SK-N-SH treated with all-trans-retinoic acid at 6 μM for 48 hours (cell line): ENCODE results near the gene C11orf52.

ENCODE experiments used
- ATAC-seq: fragments of 200-7000 bp; cut with Tn5 transposase; 3 replicates; pipeline ENCODE4 v1.9.1; 2020; ENCODE audit warnings: mild to moderate bottlenecking, moderate library complexity
- ARNTL ChIP-seq: fragments of 450-650 bp; formaldehyde crosslinking; IDR thresholded peaks from 2 replicates; pipeline ENCODE4 v1.5.0; 2020; ENCODE audit warnings: low read depth, mild to moderate bottlenecking, moderate library complexity, borderline replicate concordance
- CREB5 ChIP-seq: fragments of 250-450 bp; sonication (Bioruptor Pico); IDR thresholded peaks from 2 replicates; pipeline ENCODE4 v1.5.1; 2020; ENCODE audit warnings: low read depth, mild to moderate bottlenecking, moderate library complexity
- CSDC2 ChIP-seq: fragments of 250-450 bp; sonication (Bioruptor Pico); IDR thresholded peaks from 2 replicates; pipeline ENCODE4 v1.5.0; 2020; ENCODE audit warnings: mild to moderate bottlenecking, moderate library complexity
- ESRRG ChIP-seq: fragments of 250-450 bp; sonication (Bioruptor Pico); IDR thresholded peaks from 2 replicates; pipeline ENCODE4 v1.6.1; 2021; ENCODE audit warnings: mild to moderate bottlenecking
- GLIS3 ChIP-seq: fragments of 250-450 bp; sonication (Bioruptor Pico); IDR thresholded peaks from 2 replicates; pipeline ENCODE4 v1.5.0; 2020; ENCODE audit warnings: mild to moderate bottlenecking, moderate library complexity
- ISL1 ChIP-seq: fragments of 250-450 bp; sonication (Bioruptor Pico); IDR thresholded peaks from 2 replicates; pipeline ENCODE4 v2.1.2; 2022; ENCODE audit warnings: mild to moderate bottlenecking, moderate library complexity
- OSR1 ChIP-seq: fragments of 250-450 bp; sonication (Bioruptor Pico); IDR thresholded peaks from 2 replicates; pipeline ENCODE4 v1.8.0; 2022; ENCODE audit warnings: moderate library complexity, mild to moderate bottlenecking, inconsistent platforms
- PPARA ChIP-seq: fragments of 250-450 bp; sonication (Bioruptor Pico); IDR thresholded peaks from 2 replicates; pipeline ENCODE4 v1.5.0; 2020; ENCODE audit warnings: mild to moderate bottlenecking, borderline replicate concordance
- RARB ChIP-seq: fragments of 250-450 bp; sonication (Bioruptor Pico); IDR thresholded peaks from 2 replicates; pipeline ENCODE4 v1.8.0; 2021; ENCODE audit warnings: mild to moderate bottlenecking, moderate library complexity
- SNAI2 ChIP-seq: fragments of 250-450 bp; sonication (Bioruptor Pico); IDR thresholded peaks from 2 replicates; pipeline ENCODE4 v1.5.0; 2020; ENCODE audit warnings: mild to moderate bottlenecking, moderate library complexity
- TCF4 ChIP-seq: fragments of 250-450 bp; sonication (Bioruptor Pico); IDR thresholded peaks from 2 replicates; pipeline ENCODE4 v1.8.0; 2021; ENCODE audit warnings: mild to moderate bottlenecking, moderate library complexity, borderline replicate concordance
- TOX ChIP-seq: fragments of 250-450 bp; sonication (Bioruptor Pico); IDR thresholded peaks from 2 replicates; pipeline ENCODE4 v1.8.0; 2021; ENCODE audit warnings: mild to moderate bottlenecking, moderate library complexity, borderline replicate concordance
- ZC3H10 ChIP-seq: fragments of 250-450 bp; sonication (Bioruptor Pico); IDR thresholded peaks from 2 replicates; pipeline ENCODE4 v1.5.1; 2021; ENCODE audit warnings: mild to moderate bottlenecking, moderate library complexity
- ZFP30 ChIP-seq: fragments of 450-650 bp; formaldehyde crosslinking; IDR thresholded peaks from 2 replicates; pipeline ENCODE4 v1.5.0; 2022; ENCODE audit warnings: mild to moderate bottlenecking, moderate library complexity
- ZNF565 ChIP-seq: fragments of 450-650 bp; formaldehyde crosslinking; conservative IDR thresholded peaks from 2 replicates; pipeline ENCODE4 v1.5.0; 2020; ENCODE audit warnings: low read depth, mild to moderate bottlenecking, moderate library complexity
- TF ChIP-seq, protein P1 (sequence below): fragments of 250-450 bp; sonication (Bioruptor Pico); IDR thresholded peaks from 2 replicates; pipeline ENCODE4 v1.5.1; 2021; ENCODE audit warnings: mild to moderate bottlenecking, moderate library complexity
- TF ChIP-seq, protein P2 (sequence below): fragments of 250-450 bp; sonication (Bioruptor Pico); IDR thresholded peaks from 2 replicates; pipeline ENCODE4 v1.8.0; 2021; ENCODE audit warnings: low read depth, mild to moderate bottlenecking, moderate library complexity, borderline replicate concordance
- TF ChIP-seq, protein P3 (sequence below): fragments of 250-450 bp; sonication (Bioruptor Pico); IDR thresholded peaks from 2 replicates; pipeline ENCODE4 v1.8.0; 2020; ENCODE audit warnings: mild to moderate bottlenecking, moderate library complexity, borderline replicate concordance

C11orf52 gene

GRCh38 chr11:111870886-111871692 is 47.6 kb upstream of the C11orf52 start, which contains the start of gene ALG9 (continued):
- TF ChIP-seq, protein P1, sequence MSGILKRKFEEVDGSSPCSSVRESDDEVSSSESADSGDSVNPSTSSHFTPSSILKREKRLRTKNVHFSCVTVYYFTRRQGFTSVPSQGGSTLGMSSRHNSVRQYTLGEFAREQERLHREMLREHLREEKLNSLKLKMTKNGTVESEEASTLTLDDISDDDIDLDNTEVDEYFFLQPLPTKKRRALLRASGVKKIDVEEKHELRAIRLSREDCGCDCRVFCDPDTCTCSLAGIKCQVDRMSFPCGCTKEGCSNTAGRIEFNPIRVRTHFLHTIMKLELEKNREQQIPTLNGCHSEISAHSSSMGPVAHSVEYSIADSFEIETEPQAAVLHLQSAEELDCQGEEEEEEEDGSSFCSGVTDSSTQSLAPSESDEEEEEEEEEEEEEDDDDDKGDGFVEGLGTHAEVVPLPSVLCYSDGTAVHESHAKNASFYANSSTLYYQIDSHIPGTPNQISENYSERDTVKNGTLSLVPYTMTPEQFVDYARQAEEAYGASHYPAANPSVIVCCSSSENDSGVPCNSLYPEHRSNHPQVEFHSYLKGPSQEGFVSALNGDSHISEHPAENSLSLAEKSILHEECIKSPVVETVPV (CRISPR knock-in tag), result no peak
- TF ChIP-seq, protein P2, sequence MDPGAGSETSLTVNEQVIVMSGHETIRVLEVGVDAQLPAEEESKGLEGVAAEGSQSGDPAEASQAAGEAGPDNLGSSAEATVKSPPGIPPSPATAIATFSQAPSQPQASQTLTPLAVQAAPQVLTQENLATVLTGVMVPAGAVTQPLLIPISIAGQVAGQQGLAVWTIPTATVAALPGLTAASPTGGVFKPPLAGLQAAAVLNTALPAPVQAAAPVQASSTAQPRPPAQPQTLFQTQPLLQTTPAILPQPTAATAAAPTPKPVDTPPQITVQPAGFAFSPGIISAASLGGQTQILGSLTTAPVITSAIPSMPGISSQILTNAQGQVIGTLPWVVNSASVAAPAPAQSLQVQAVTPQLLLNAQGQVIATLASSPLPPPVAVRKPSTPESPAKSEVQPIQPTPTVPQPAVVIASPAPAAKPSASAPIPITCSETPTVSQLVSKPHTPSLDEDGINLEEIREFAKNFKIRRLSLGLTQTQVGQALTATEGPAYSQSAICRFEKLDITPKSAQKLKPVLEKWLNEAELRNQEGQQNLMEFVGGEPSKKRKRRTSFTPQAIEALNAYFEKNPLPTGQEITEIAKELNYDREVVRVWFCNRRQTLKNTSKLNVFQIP (CRISPR knock-in tag), result no peak

- ATAC-seq, result peak; percentile 30; the same call in 2 of the 3 replicates
- TF ChIP-seq ZNF565 (CRISPR knock-in tag), result no peak
- TF ChIP-seq, protein P1 (CRISPR knock-in tag), result no peak
- TF ChIP-seq ARNTL (CRISPR knock-in tag), result no peak
- TF ChIP-seq CSDC2 (CRISPR knock-in tag), result no peak
- TF ChIP-seq SNAI2 (CRISPR knock-in tag), result no peak
- no peak for TF ChIP-seq OSR1 (CRISPR knock-in tag)
- no peak for TF ChIP-seq ZFP30
- no peak for TF ChIP-seq TOX (CRISPR knock-in tag)
- TF ChIP-seq, protein P3, sequence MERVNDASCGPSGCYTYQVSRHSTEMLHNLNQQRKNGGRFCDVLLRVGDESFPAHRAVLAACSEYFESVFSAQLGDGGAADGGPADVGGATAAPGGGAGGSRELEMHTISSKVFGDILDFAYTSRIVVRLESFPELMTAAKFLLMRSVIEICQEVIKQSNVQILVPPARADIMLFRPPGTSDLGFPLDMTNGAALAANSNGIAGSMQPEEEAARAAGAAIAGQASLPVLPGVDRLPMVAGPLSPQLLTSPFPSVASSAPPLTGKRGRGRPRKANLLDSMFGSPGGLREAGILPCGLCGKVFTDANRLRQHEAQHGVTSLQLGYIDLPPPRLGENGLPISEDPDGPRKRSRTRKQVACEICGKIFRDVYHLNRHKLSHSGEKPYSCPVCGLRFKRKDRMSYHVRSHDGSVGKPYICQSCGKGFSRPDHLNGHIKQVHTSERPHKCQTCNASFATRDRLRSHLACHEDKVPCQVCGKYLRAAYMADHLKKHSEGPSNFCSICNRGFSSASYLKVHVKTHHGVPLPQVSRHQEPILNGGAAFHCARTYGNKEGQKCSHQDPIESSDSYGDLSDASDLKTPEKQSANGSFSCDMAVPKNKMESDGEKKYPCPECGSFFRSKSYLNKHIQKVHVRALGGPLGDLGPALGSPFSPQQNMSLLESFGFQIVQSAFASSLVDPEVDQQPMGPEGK (CRISPR knock-in tag), result no peak
- TF ChIP-seq TCF4 (CRISPR knock-in tag), result no peak
- TF ChIP-seq PPARA (CRISPR knock-in tag), result no peak
- TF ChIP-seq, protein P2 (CRISPR knock-in tag), result no peak
- TF ChIP-seq CREB5 (CRISPR knock-in tag), result no peak
- no peak for TF ChIP-seq ESRRG (CRISPR knock-in tag)
- no peak for TF ChIP-seq GLIS3 (CRISPR knock-in tag)
- no peak for TF ChIP-seq ZC3H10 (CRISPR knock-in tag)
- no peak for TF ChIP-seq RARB (CRISPR knock-in tag)
- TF ChIP-seq ISL1 (CRISPR knock-in tag), result no peak
These were observed 47.0 kb upstream of the C11orf52 start for GRCh38 chr11:111871693-111872161.

GRCh38 chr11:111878385-111878848 is 40.3 kb upstream of the C11orf52 start:
- TF ChIP-seq TCF4 (CRISPR knock-in tag), result 0 out of 2 replicates have a peak, but pooled peaks have one; percentile 11
- no peak for TF ChIP-seq PPARA (CRISPR knock-in tag)
- peak; percentile 24 for ATAC-seq
